Measurements from ENCODE around the gene BMPR1B.

Gene BMPR1B

DNA sequence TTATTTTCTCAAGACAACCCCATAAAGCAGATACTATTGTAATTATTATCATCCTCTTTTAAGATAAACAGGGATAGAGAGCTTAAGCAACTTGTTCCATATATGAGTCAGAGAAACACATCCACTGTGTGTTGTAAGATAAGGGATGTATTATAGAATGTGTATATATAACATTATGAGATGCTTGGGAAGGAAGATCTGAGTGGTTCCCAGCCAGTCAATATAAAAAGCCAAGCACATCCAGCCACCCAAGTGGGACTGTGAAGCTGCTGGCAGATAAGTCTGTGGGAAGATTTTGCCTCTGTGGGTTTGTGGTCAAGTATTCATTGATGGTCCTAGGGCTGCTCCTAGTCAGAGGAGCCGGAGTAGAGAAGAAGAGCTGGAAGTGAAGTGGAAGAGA is 16.5 kb upstream of the BMPR1B start:
- TF ChIP-seq, protein P1, sequence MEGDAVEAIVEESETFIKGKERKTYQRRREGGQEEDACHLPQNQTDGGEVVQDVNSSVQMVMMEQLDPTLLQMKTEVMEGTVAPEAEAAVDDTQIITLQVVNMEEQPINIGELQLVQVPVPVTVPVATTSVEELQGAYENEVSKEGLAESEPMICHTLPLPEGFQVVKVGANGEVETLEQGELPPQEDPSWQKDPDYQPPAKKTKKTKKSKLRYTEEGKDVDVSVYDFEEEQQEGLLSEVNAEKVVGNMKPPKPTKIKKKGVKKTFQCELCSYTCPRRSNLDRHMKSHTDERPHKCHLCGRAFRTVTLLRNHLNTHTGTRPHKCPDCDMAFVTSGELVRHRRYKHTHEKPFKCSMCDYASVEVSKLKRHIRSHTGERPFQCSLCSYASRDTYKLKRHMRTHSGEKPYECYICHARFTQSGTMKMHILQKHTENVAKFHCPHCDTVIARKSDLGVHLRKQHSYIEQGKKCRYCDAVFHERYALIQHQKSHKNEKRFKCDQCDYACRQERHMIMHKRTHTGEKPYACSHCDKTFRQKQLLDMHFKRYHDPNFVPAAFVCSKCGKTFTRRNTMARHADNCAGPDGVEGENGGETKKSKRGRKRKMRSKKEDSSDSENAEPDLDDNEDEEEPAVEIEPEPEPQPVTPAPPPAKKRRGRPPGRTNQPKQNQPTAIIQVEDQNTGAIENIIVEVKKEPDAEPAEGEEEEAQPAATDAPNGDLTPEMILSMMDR (IDR thresholded peaks at IDR 0.05; ENCODE audit: low read depth, low read length): no peak
- H3K4me3 ChIP-seq (replicated peaks in 1 of 2; ENCODE audit: low read depth in 2 of 2, low read length in 2 of 2): no peak overlapping the region
- peak; percentile 10 to 34 for DNase-seq (ENCODE audit: low read depth in 2 of 2)

DNA sequence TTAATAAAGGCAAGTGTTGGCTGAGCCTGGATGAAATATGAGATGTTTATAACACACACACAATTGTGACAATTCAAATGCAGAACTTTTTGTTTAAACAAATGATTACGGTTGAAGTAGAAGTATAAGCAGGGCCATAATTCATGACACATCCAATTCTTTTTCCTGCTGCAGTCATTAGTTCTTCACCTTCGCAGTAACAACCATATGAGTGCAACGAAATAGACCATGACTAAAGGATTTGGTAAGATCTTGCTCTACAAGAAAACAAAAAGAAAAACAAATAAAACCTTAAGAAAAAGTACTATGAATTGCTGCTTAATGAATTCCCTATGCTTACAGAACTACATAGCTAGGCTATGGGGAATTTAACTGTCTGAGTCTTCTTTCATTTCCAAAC is 13.9 kb upstream of the BMPR1B start:
- TF ChIP-seq, protein P1 (IDR thresholded peaks at IDR 0.05; ENCODE audit: low read depth, low read length): no peak
- DNase-seq (ENCODE audit: low read depth in 2 of 2): no peak
- H3K4me3 ChIP-seq (replicated peaks in 1 of 2; ENCODE audit: low read depth in 2 of 2, low read length in 2 of 2): no peak overlapping the region

DNA sequence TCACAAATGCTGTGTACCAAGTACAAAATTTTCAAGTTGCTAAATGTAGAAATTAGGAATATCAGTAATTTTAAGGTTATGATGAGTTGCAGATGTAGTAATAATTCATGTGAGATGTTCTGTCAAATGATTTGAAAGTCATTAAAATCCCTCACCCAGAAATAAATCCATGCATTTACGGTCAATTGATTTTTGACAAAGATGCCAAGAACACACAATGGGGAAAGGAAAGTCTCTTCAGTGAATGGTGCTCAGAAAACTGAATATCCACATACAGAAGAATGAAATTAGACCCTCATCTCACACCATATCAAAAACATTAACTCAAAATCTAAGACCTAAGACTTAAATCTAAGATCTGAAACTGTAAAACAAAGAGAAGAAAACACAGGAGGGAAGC is 12.9 kb upstream of the BMPR1B start:
- H3K4me3 ChIP-seq (replicated peaks in 1 of 2; ENCODE audit: low read depth in 2 of 2, low read length in 2 of 2): no peak overlapping the region
- TF ChIP-seq, protein P1 (IDR thresholded peaks at IDR 0.05; ENCODE audit: low read depth, low read length): no peak
- DNase-seq (ENCODE audit: low read depth in 2 of 2): no peak

DNA sequence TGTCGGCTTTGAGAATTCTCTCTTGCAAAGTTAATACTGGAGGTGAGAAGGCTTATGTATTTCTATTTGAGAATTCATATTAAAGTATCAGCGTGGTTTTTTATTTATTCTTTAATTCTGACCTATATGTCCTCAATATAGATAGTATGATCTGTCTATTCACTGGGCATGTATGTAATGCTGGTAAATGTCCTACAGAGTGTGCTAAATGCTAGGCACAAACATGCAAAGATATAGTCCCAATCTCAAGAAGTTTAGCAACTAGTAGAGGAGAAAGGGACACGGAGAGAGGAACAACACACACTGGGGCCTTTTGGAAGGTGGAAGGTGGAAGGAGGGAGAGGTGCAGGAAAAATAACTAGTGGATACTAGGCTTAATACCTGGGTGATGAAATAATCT is 11.0 kb upstream of the BMPR1B start:
- H3K4me3 ChIP-seq (replicated peaks in 1 of 2; ENCODE audit: low read depth in 2 of 2, low read length in 2 of 2): no peak overlapping the region
- TF ChIP-seq, protein P1 (IDR thresholded peaks at IDR 0.05; ENCODE audit: low read depth, low read length): peak; percentile 26
- peak in 1 of 2 donors; percentile 26 for DNase-seq (ENCODE audit: low read depth in 2 of 2)

DNA sequence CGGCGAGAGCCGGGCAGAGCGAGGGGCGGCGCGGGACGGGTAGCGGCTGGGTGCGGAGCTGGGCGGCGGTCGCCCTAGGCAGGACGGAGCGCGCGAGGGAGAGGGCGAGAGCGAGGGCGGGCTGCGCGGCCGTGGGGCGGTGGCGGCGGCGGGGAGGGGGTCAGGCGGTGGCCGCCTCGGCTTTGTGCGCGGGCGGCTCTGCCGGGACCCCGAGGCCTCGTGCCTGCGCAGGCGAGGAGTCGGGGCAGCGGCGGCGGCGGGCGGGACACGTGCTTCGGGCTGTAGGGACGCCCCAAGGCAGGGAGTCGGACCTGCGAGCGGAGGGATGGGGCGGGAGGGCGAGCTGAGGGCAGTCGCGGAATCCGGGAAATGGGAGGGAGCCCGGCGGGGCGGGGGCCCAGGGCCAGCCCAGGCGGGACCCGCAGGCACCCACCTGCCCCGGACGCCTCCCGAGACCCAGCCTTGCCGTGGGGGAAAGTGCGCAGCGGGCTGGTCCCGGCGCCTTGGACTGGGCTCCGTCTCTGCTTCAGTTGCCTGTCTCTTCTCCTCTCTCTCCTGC is 465 bp downstream of the BMPR1B start:
- DNase-seq (ENCODE audit: low read depth in 2 of 2): peak; percentile 30 to 47
- TF ChIP-seq, protein P1 (IDR thresholded peaks at IDR 0.05; ENCODE audit: low read depth, low read length): no peak
- H3K4me3 ChIP-seq (replicated peaks in 1 of 2; ENCODE audit: low read depth in 2 of 2, low read length in 2 of 2): peak overlapping the region; percentile 43 to 59

DNA sequence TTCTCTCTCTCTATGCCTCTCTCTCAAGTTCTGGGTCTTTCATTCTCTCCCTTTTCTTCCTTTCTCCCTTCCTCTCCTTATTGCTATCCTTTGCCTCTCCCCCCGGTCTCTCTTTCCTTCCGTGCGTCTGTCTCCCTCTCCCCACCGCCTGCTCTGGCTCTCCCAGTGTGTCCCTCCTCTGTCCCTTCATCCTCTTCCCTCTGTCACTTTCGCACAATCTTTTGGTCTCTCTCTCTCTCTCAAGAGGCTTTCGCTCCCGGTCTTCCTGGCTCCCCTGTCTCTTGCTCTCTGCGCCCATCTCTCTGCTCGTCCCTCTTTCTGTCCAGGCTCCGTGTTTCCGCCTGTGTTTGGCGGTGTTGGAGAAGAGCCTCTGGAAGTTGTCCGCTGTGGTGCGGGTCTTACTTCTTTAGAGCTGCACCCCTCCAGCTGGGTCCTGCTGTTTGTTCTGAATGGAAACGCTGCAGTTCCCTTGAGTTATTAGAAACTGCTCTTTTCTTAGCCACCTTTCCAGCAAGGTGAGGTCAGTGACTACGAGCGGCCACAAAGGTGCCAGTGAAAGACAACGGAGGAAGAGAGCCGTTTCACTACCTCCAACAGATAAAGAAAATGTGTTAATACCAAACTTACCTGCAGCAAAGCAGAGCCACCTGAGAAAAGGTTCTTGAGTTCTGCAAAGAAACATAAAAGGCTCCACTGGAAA is 1.1 kb downstream of the BMPR1B start:
- peak; percentile 5 to 28 for DNase-seq (ENCODE audit: low read depth in 2 of 2)
- H3K4me3 ChIP-seq (replicated peaks in 1 of 2; ENCODE audit: low read depth in 2 of 2, low read length in 2 of 2): peak overlapping the region; percentile 43 to 59
- TF ChIP-seq, protein P1 (IDR thresholded peaks at IDR 0.05; ENCODE audit: low read depth, low read length): no peak

All from cardiac fibroblast (primary cell).